Ovary (tissue), 9 donors: ENCODE results near the gene CGB1. TPM values are rescaled to one million over a fixed set of nuclear protein-coding genes. Genes with fewer than 3 reads are reported as not detected.
A peak's percentile ranks its signal among the peaks of the same experiment; 100 is the strongest.
"Not testable (repeated sequence)": the region's sequence is repeated elsewhere in the genome, so short reads cannot be mapped to it uniquely, and the experiment has no call there.

Experiments used
- DNase-seq, 5 donors: peaks; one replicate each; pipeline ENCODE4 v3.0.0-alpha.2; 2019 to 2020
- H3K27ac ChIP-seq, 2 donors: fragments of 200-600 bp; one replicate each; pipeline versions ENCODE4 v1.5.1 to v1.8.0; 2019 to 2022
- H3K27me3 ChIP-seq: fragments of 200-600 bp; one replicate; pipeline ENCODE4 v1.8.0; 2022
- H3K36me3 ChIP-seq: fragments of 200-600 bp; sonication (generic); one replicate; pipeline ENCODE4 v1.5.1; 2019
- H3K4me1 ChIP-seq: one replicate; pipeline ENCODE4 v1.8.1; 2013; ENCODE audit warnings: mild to moderate bottlenecking, moderate library complexity; ENCODE audit not compliant: insufficient read depth
- H3K4me3 ChIP-seq: fragments of 200-600 bp; sonication (generic); one replicate; pipeline ENCODE4 v1.5.1; 2017
- H3K9me3 ChIP-seq, 2 donors: fragments of 200-600 bp in 1 of 2; sonication (generic) in 1 of 2; one replicate each; pipeline versions ENCODE4 v1.5.1 to v1.8.1; 2013 to 2019; ENCODE audit warnings: mild to moderate bottlenecking in 1 of 2, moderate library complexity in 1 of 2
- EP300 ChIP-seq: sonication (generic); formaldehyde crosslinking; IDR thresholded peaks from one replicate; pipeline ENCODE4 v1.6.1; 2017; ENCODE audit warnings: antibody characterized with exemption
- POLR2A ChIP-seq: fragments of 450-650 bp; IDR thresholded peaks from one replicate; pipeline ENCODE4 v1.6.1; 2017; ENCODE audit warnings: antibody characterized with exemption, mild to moderate bottlenecking, moderate library complexity
- WGBS, 3 donors: extraction: QIAGEN DNeasy Blood & Tissue Kit in 1 of 3; methylation state at CpG; one replicate each; pipeline versions ENCODE4 v1.1.5 to v1.1.7; 2013 to 2017; 5-methylcytosine and 5-hydroxymethylcytosine counted together
- intact Hi-C, 4 donors: fragments of 100-400 bp; cut with DNase I; formaldehyde crosslinking; loops; one replicate each; pipeline versions ENCODE4 v1.11.0 to v1.15.1; 2022 to 2023
- polyA plus RNA-seq, 2 donors: library from polyadenylated mRNA; stranded (reverse); fragments of 200-250 nt in 1 of 2; fragments of 350-450 nt in 1 of 2; fragmentation: Illumina TruSeq in 1 of 2; extraction: RNeasy Lipid Tissue Mini Kit (QIAGEN cat#74804) in 1 of 2; gene quantifications; one replicate each; pipeline ENCODE4 v1.2.3, GENCODE V29; 2013 to 2014
- total RNA-seq, 7 donors: library from RNA; depleted of rRNA in 2 of 7; stranded (reverse); fragments of >200 nt in 2 of 7; fragmentation: NEBNext Ultra II Directional in 3 of 7; extraction: Animal tissue kit (Norgen Biotek cat#: 25700) in 3 of 7; gene quantifications; one replicate each; pipeline versions ENCODE4 v1.1.0 to v1.2.4, GENCODE V29; 2016 to 2023
- TF ChIP-seq, protein P1 (sequence below), 3 donors: fragments of 450-650 bp in 2 of 3; fragments of 200-600 bp in 1 of 3; IDR thresholded peaks; one replicate each; pipeline versions ENCODE4 v1.5.1 to v1.8.0; 2016 to 2022; ENCODE audit warnings: antibody characterized with exemption in 3 of 3, mild to moderate bottlenecking in 1 of 3
- donor health status: DM: no; HTN: no; CAD: no; lungs with moderate emphysema.
- donor health status: DM: no; HTN: no; CAD: no.
- donor health status: Bipolar disorder and iron deficiency.
- donor health status: DM: yes; HTN: yes; CAD: no.
- donor health status: DM: no; HTN: no; CAD: no.
- donor health status: DM: yes; HTN: yes; CAD: no.

Gene CGB1
- total and polyA plus RNA-seq, 9 donors = not detected

DNA sequence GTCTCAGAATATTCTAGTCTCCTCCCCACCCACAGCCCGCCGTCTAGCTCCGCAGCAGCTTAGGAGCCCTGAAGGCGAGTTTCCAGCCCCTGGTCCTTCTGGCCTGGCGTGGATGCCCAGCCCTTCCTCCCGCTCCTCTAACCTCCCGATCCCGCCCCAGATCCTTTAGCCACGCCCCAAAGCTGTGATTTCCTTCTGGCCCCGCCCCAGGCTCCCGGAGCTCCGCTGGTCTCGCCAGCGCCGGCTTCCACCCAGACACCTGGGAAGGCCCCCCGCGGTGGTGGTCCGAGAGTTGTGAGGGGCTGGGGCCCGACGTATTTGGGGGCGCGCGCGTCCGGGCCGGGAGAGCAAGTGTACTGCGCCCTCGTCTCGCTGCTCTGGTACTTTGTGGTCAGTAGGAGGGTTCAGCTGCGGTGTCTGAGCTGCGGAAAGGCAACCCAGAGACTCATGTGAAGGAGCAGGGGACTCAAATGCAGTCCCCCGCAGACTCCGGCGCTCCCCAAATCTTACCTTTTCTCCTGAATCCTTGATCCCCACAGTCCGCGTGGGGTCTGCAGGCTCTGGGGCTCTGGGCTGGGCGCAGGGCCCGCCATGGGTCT, 21.0 kb upstream of the CGB1 start, which contains the start of gene CGB7:
Gene CGB7, minus strand, starts transcription at position 114 of the 599 bp plus-strand sequence. CDS start 2,374 bp downstream, outside the sequence.
- 2 to 6% (median 3%) methylated on average over 38 of the region's 38 CpGs for WGBS, 3 donors
- H3K9me3 ChIP-seq = no peaks in the 10 kb centered on the region
- no peaks in the 10 kb centered on the region for H3K27me3 ChIP-seq
- H3K27ac ChIP-seq = no peak within 1 kb of the TSS
- TF ChIP-seq, protein P1, sequence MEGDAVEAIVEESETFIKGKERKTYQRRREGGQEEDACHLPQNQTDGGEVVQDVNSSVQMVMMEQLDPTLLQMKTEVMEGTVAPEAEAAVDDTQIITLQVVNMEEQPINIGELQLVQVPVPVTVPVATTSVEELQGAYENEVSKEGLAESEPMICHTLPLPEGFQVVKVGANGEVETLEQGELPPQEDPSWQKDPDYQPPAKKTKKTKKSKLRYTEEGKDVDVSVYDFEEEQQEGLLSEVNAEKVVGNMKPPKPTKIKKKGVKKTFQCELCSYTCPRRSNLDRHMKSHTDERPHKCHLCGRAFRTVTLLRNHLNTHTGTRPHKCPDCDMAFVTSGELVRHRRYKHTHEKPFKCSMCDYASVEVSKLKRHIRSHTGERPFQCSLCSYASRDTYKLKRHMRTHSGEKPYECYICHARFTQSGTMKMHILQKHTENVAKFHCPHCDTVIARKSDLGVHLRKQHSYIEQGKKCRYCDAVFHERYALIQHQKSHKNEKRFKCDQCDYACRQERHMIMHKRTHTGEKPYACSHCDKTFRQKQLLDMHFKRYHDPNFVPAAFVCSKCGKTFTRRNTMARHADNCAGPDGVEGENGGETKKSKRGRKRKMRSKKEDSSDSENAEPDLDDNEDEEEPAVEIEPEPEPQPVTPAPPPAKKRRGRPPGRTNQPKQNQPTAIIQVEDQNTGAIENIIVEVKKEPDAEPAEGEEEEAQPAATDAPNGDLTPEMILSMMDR (IDR thresholded peaks at IDR 0.05) = no peak
- TF ChIP-seq POLR2A (no peak), EP300 (no peak)
- H3K36me3 ChIP-seq = no peaks in the 10 kb centered on the region
- H3K4me3 ChIP-seq = peak within 1 kb of the TSS; percentile 33
- DNase-seq = peak; percentile 56 to 79 (median 72)
- intact Hi-C loops = no loop called here
- peaks cover 2% of the 10 kb centered on the region for H3K4me1 ChIP-seq

DNA sequence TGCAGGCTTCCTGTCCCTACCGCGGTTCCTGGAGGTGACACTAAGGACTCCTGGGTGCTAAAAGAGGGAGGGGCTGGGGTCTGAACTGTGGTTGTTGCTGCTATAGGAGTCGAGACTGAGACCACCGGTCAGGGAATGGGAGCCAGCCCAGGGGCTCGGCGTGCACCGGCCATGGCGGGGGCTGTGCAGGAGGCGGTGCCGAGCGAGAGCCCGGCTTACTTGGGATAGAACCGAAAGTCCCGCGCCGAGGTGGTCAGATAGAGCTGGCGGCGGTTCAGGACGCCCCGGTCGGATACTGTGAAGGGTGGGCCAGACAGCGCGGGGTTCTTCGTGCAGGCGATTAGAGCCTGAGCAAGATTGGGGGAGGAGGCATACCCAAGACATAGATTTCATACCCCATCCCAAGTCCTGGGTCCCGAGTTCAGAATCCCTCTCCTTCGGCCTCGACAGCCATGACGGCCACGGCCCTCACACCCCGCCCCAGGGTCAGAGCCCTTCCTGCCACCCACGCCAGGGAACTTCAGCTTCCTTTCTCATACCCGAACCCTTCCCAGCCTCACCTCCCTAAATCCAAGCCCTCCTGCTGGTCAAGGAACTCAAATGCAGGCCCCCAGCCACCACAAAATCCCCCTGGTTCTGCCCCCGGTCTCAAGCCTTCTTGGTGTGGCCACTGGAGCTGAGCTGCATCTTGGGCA, 20.4 kb upstream of the CGB1 start:
- H3K9me3 ChIP-seq, intact Hi-C loops, H3K27me3 ChIP-seq, H3K4me1 ChIP-seq, H3K36me3 ChIP-seq, H3K27ac ChIP-seq: not testable (repeated sequence)
- 2 to 7% (median 3%) methylated on average over 19 to 34 of the region's 34 CpGs for WGBS, 3 donors
- H3K4me3 ChIP-seq = peak overlapping the region; percentile 33
- DNase-seq = peak in 1 of 5 donors; percentile 47

DNA sequence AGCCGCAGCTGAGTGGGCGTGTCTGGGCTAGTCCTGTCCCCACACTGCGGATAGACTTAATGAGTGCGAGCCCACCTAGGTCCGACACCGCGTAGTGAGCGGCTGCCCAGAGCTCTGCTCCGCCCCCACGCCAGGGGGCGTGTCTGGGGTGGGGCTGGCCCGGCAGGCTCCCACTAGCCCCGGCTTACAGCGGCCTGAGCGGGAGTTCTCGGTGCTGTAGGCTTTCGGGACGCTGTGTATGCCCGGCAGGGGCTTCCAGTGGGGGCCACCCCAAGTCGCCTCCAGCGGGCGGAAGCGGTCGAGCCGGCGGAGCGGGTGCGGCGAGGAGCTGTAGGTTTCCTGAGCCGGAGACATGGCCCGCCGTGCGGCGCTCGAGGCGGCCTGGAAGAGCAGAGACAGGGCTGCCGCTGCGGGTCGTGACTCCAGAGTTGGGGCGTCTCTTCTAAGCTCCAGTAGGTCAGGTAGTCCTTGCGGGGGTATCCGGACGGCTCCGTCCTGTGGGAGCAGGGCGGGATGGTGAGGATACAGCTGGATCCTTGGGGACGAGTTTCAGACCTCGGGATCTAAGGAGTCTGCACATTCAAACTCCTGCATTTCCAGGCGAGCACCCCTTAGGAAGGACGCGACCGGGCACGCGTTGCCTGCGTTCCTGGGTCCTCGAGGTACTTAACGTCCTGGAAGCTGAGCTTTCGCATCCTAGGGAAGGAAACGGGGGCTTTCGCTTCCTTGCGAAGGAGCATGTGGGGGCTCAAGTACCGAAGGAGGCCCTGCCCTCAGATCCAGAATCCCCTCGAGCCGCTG, 19.6 kb upstream of the CGB1 start:
- no peaks in the 10 kb centered on the region for H3K27me3 ChIP-seq
- DNase-seq = peak; percentile 23 to 65 (median 50)
- intact Hi-C loops = no loop called here
- no peaks in the 10 kb centered on the region for H3K9me3 ChIP-seq
- peak overlapping the region; percentile 33 for H3K4me3 ChIP-seq
- 0% methylated on average over 54 to 63 of the region's 63 CpGs for WGBS, 3 donors
- no peaks in the 10 kb centered on the region for H3K36me3 ChIP-seq
- H3K4me1 ChIP-seq = peaks cover 2% of the 10 kb centered on the region
- no peak overlapping the region for H3K27ac ChIP-seq
- no peak for TF ChIP-seq EP300
- TF ChIP-seq, protein P1 (IDR thresholded peaks at IDR 0.05) = peak in 1 of 3 donors; percentile 17
- TF ChIP-seq POLR2A = no peak

DNA sequence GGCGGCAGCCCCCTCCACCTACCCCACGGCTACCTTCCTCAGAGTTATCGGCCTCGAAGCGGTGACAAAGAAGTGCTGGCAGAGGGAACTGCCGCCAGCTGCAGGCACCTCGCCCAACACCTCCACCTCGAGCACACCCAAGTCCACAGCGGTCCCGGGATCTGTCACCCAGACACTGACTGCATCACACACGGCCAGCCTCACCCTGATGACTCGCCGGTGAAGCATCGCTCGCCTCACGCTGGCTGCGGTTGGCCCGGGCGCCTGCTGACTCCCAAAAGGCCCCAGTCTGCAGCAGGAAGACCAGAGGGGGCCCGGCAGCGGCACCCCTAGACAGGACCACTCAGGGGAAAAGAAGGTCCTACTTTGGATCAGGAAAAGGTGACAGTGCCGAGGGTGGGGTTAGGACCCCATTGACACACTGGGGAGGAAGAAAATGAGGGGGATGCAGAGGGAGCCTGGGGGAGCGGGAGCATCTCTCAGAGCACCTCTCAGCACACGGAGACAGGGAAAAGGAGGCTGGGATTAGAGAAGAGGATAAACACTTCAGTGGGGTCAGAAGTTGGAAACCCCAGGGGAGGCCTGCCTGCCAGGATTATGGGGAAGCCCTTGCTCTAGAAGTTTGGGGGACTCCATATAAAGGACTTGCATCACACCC, 13.8 kb upstream of the CGB1 start:
- WGBS, 3 donors = 71 to 78% (median 76%) methylated on average over 24 of the region's 24 CpGs

DNA sequence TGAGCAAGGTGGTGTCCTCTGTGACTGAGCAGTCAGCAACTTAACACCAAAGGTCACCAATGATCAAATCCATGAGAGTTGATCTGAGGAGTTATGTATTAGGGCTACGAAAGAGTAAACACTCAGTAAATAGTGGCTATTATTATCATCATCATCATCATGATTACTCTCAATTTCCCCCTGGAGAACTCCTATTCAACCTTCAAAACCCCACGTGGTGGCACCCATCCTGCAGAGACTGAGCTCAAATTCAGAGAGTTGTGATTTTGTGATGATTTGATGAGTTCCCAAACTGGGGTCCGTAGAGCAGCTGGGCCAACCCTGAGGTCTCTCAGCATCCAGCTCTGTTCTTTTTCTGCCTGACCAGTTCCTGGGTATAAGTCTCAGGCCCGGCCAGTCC, 13.1 kb upstream of the CGB1 start:
- H3K36me3 ChIP-seq, H3K4me1 ChIP-seq, H3K9me3 ChIP-seq, intact Hi-C loops, H3K27ac ChIP-seq, H3K27me3 ChIP-seq, H3K4me3 ChIP-seq, DNase-seq: not testable (repeated sequence)
- 69 to 83% (median 71%) methylated on average over 3 of the region's 4 CpGs for WGBS, 3 donors

More for the DNA sequence above, 13.8 kb upstream of the CGB1 start:
- H3K27ac ChIP-seq, intact Hi-C loops, H3K4me3 ChIP-seq, H3K27me3 ChIP-seq, H3K9me3 ChIP-seq, DNase-seq, H3K4me1 ChIP-seq, H3K36me3 ChIP-seq: not testable (repeated sequence)

DNA sequence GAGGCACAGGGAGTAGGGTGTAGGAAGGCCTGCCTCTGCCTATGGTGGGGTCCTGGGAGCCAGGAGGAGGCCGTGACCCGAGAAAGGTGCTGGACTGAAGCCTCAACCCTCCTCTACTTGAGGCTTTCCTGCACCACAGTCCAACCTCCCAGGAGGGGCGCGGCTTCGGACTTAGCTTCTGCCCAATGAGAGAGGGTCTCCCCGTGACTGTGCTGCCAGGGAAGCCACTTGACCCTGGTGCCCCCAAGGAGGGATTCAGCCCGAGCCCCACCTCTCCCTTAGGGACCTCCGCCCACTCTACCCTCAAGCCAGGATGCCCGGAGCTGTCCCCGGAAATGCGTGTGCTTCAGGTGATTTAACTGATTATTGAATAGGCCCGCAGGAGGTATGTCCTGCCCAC, 12.3 kb upstream of the CGB1 start, which contains the start of gene CGB8:
Gene CGB8, minus strand, starts transcription at position 101 of the 400 bp plus-strand sequence. CDS start 372 bp downstream, outside the sequence.
- WGBS, 3 donors = 59 to 72% (median 70%) methylated on average over 6 to 12 of the region's 12 CpGs
- H3K4me3 ChIP-seq, H3K36me3 ChIP-seq, intact Hi-C loops, H3K4me1 ChIP-seq, DNase-seq, H3K27ac ChIP-seq, H3K27me3 ChIP-seq, H3K9me3 ChIP-seq: not testable (repeated sequence)

DNA sequence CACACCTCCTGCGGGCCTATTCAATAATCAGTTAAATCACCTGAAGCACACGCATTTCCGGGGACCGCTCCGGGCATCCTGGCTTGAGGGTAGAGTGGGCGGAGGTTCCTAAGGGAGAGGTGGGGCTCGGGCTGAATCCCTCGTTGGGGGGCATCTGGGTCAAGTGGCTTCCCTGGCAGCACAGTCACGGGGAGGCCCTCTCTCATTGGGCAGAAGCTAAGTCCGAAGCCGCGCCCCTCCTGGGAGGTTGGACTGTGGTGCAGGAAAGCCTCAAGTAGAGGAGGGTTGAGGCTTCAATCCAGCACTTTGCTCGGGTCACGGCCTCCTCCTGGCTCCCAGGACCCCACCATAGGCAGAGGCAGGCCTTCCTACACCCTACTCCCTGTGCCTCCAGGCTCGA, 6.9 kb upstream of the CGB1 start, which contains the start of gene CGB5:
Gene CGB5, plus strand, starts transcription at position 301 of the 400 bp plus-strand sequence. CDS start 362 bp downstream, outside the sequence.
- H3K36me3 ChIP-seq, H3K4me1 ChIP-seq, H3K9me3 ChIP-seq, H3K27me3 ChIP-seq, H3K27ac ChIP-seq, DNase-seq, H3K4me3 ChIP-seq, intact Hi-C loops: not testable (repeated sequence)
- WGBS, 3 donors = 66 to 71% (median 70%) methylated on average over 14 to 15 of the region's 15 CpGs

DNA sequence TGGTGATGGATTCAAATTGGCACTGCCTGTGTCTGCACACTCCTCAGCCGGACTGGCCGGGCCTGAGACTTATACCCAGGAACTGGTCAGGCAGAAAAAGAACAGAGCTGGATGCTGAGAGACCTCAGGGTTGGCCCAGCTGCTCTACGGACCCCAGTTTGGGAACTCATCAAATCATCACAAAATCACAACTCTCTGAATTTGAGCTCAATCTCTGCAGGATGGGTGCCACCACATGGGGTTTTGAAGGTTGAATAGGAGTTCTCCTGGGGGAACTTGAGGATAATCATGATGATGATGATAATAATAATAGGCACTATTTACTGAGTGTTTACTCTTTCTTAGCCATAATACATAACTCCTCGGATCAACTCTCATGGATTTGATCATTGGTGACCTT, 6.0 kb upstream of the CGB1 start:
- DNase-seq, H3K4me3 ChIP-seq, intact Hi-C loops, H3K27me3 ChIP-seq, H3K9me3 ChIP-seq, H3K4me1 ChIP-seq, H3K36me3 ChIP-seq, H3K27ac ChIP-seq: not testable (repeated sequence)
- 63 to 87% (median 80%) methylated on average over 3 to 4 of the region's 4 CpGs for WGBS, 3 donors
